Activated T-helper 2 cell treated with anti-CD3 and anti-CD28 coated beads, Interferon-gamma antibody, Interleukin-2, Interleukin-4, amounts not matched to agents 10 μg/mL and 5 μg/mL and 100 μg/mL, durations not matched to agents 14 hours and 24 hours and 36 hours (primary cell): ENCODE measurements around the gene ARL14EP. TPM values are rescaled to one million over a fixed set of nuclear protein-coding genes. Genes with fewer than 3 reads are reported as not detected.

Source experiments
- DNase-seq: peaks from one replicate; pipeline ENCODE4 v3.0.0; 2021; ENCODE audit warnings: low spot score
- H3K27ac Mint-ChIP-seq: one replicate; pipeline ENCODE4 v1.8.0; 2021; ENCODE audit warnings: mixed read lengths
- H3K27me3 Mint-ChIP-seq: one replicate; pipeline ENCODE4 v1.8.0; 2021; ENCODE audit warnings: low read depth, mixed read lengths
- H3K36me3 Mint-ChIP-seq: one replicate; pipeline ENCODE4 v1.8.0; 2021; ENCODE audit warnings: low read depth, mixed read lengths
- H3K4me1 Mint-ChIP-seq: one replicate; pipeline ENCODE4 v1.8.0; 2021; ENCODE audit warnings: low read depth, mixed read lengths
- H3K4me3 Mint-ChIP-seq: one replicate; pipeline ENCODE4 v1.8.0; 2021; ENCODE audit warnings: low read depth, mild to moderate bottlenecking, moderate library complexity, mixed read lengths
- H3K9me3 Mint-ChIP-seq: one replicate; pipeline ENCODE4 v1.8.0; 2021; ENCODE audit warnings: mixed read lengths
- intact Hi-C: fragments of 100-400 bp; cut with micrococcal nuclease; formaldehyde crosslinking; loops from one replicate; pipeline ENCODE4 v1.15.1; 2023
- total RNA-seq: library from RNA; stranded (reverse); gene quantifications from 2 replicates; pipeline ENCODE4 v1.2.3, GENCODE V29; 2022

The ARL14EP gene
- total RNA-seq, 1 donor from 2014 or later = 35.8 TPM

DNA sequence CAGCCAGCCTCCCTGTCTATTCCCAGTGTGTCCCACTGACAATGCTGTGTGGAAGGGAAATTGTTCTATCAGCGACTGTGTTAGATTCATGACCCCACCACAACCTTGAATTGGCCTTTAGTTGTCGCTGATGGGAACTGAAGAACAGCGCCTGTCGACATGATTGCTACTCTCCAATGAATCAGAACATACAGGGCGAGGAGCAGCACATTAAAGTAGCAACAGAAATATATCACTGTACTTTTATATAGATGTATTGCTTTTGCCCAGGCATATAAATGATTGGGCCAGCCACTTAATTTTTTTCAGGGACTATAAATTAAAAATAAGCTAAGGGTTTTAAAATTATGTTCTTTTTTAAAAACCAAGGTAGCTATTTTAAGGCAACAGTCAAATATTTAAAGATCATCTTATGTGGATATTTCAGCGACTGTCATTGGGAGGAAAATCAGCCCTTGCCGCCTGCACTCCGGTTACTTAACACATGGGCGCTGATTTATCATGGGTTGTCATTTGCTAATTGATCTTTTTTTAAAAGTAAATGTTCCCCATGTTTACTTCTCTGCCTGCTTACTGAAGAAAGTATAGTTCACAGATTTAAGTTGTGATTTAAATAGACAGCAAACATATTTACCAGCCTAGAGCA is 42.1 kb downstream of the ARL14EP start:
- H3K4me1 Mint-ChIP-seq = no peaks in the 10 kb centered on the region
- intact Hi-C loops = no loop called here
- no peak overlapping the region for H3K27ac Mint-ChIP-seq
- no peaks in the 10 kb centered on the region for H3K9me3 Mint-ChIP-seq
- no peaks in the 10 kb centered on the region for H3K36me3 Mint-ChIP-seq
- DNase-seq = no peak
- no peak overlapping the region for H3K4me3 Mint-ChIP-seq
- H3K27me3 Mint-ChIP-seq = no peaks in the 10 kb centered on the region

DNA sequence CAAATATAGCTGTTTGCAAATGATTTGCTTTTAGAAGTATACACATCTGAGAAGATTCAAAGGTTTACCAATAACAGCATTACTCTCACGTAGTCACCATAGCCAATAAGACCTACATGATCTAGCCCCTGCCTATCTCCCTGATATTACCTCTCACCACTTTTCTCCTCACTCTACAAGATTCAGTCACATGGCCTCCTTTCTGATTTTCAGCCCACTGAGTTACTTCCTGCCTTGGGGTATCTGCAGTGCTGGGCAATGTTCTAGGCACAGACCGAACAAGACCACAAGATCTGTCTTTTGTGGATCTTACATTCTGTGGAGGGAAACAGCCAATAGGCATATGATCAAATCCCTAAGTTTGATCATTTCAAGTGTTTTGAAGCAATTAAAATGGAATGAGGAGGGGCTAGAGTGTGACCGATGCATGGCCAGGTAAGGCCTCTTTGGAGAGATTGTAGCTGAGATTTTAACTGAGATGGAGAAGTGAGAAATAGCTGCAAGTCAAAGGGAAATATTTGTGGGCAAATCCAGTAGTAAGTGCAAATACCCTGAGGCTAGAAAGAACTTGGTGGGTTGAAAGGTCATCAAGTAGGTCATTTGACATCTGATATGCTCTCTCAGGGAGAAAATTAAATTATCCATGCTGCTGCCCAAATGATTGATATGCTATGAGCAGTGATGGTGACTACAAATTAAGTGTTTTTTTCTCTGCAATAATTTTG is 43.1 kb downstream of the ARL14EP start:
- Mint-ChIP-seq H3K4me1 (no peaks in the 10 kb centered on the region), H3K27ac (no peak overlapping the region), H3K4me3 (no peak overlapping the region), H3K36me3 (no peaks in the 10 kb centered on the region), H3K9me3 (no peaks in the 10 kb centered on the region), H3K27me3 (no peaks in the 10 kb centered on the region)
- no peak for DNase-seq
- intact Hi-C loops = no loop called here

DNA sequence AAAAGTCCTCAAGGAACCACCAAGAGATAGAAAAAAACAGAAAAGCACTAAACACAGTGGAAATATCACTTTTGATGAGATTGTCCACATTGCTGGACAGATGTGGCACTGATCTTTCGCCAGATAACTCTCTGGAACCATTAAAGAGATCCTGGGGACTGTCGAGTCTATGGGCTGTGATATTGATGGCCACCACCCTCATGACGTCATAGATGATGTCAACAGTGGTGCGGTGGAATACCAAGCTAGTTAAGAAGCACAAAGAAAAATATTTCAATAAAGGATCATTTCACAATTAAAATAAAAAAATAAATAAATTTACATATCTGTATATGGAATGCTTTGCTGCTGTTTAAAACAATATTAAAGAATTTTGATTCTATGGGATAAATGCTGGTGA is 45.5 kb downstream of the ARL14EP start:
- Mint-ChIP-seq H3K27me3 (no peaks in the 10 kb centered on the region), H3K9me3 (no peaks in the 10 kb centered on the region), H3K27ac (no peak overlapping the region), H3K36me3 (no peaks in the 10 kb centered on the region), H3K4me3 (no peak overlapping the region), H3K4me1 (no peaks in the 10 kb centered on the region)
- intact Hi-C loops = no loop called here
- no peak for DNase-seq

DNA sequence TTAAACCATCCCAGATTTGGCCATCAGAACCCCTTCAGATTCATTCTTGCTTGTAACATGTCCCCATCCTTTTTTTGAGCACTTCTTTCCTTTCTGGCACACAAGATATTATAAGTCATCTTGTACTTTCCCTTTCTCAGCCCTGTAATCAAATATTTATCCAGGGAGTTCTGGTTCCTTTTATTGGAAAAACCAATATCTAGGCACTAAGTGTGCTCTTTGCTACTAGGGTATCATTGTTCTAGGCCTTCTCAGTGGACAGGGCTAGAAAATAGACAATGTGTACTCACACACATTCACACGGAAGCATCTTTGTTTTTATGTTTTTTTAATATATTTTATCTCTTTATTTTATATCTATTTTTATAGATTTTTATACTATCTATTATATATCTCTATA is 47.3 kb downstream of the ARL14EP start:
- intact Hi-C loops = no loop called here
- Mint-ChIP-seq H3K27ac (no peak overlapping the region), H3K4me1 (no peaks in the 10 kb centered on the region), H3K27me3 (no peaks in the 10 kb centered on the region), H3K4me3 (no peak overlapping the region), H3K9me3 (no peaks in the 10 kb centered on the region), H3K36me3 (no peaks in the 10 kb centered on the region)
- no peak for DNase-seq

DNA sequence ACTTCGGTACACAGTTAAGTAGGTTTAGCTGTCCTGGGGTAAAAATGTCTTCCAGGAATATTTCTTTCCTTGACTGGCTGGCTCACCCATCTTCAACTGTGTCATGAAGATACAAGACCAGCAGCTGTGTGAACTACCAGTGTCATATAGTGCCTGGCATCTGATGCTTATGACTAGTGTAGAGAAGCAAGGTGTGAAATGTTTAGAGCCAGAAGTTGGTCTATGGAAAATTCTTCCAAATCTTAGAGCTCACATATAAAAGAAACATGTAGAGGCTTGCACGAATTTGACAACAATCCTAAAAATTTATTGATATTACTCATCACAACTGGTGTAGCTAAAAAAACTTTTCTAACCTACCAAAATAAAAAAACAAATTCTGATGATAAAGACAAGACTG is 54.4 kb downstream of the ARL14EP start:
- intact Hi-C loops = no loop called here
- DNase-seq = no peak
- Mint-ChIP-seq H3K27ac (no peak overlapping the region), H3K9me3 (no peaks in the 10 kb centered on the region), H3K4me3 (no peak overlapping the region), H3K4me1 (no peaks in the 10 kb centered on the region), H3K27me3 (no peaks in the 10 kb centered on the region), H3K36me3 (no peaks in the 10 kb centered on the region)

DNA sequence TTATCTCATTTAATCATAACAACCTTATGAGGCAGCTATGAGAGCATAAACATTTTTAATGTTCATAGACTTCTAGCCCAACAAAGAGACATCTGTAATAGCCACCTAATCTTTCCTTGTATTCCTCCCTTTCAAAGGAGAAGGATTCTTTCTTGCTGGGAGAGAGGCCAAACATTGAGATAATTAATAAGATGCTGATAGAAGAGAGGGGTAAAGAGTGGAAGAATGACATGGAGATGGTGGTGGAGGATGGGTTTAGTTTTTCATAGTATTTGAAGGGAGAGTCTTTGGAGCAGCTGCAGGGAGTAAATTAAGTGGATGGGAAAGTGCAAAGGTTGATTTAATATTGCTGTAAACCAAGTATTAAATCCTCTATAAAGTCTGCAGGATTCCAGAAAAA is 57.9 kb downstream of the ARL14EP start:
- H3K36me3 Mint-ChIP-seq = no peaks in the 10 kb centered on the region
- no peak overlapping the region for H3K4me3 Mint-ChIP-seq
- H3K27me3 Mint-ChIP-seq = no peaks in the 10 kb centered on the region
- intact Hi-C loops = no loop called here
- H3K4me1 Mint-ChIP-seq = no peaks in the 10 kb centered on the region
- H3K27ac Mint-ChIP-seq = no peak overlapping the region
- H3K9me3 Mint-ChIP-seq = no peaks in the 10 kb centered on the region
- no peak for DNase-seq

DNA sequence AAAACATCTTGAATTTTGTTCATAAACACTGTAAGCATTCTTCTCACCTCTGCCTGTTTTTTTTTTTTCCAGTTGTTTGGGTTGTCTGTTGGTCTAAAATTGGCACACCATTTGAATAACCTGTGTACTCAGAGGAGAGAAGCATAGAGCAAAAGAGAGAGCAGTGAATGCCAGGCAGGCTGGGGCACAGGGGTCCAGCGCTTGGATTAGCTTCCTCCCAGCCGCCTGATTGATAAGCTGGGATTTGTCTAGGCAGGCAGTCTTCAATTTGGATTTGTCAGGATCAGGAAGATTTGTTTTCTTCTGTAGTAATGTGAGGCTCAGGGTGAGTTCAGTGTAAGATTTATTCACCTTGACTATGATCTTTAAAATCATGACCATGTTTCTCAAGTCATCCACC is 59.0 kb downstream of the ARL14EP start:
- H3K9me3 Mint-ChIP-seq = no peaks in the 10 kb centered on the region
- H3K27me3 Mint-ChIP-seq = no peaks in the 10 kb centered on the region
- H3K4me3 Mint-ChIP-seq = no peak overlapping the region
- DNase-seq = no peak
- H3K36me3 Mint-ChIP-seq = no peaks in the 10 kb centered on the region
- no peaks in the 10 kb centered on the region for H3K4me1 Mint-ChIP-seq
- intact Hi-C loops = no loop called here
- H3K27ac Mint-ChIP-seq = no peak overlapping the region

Other genes starting within 250 kb of the ARL14EP start
- not detected in 2 replicates for gene FSHB, start 92.1 kb upstream of the ARL14EP start, total RNA-seq